Keratinocyte (primary cell): Measurements from ENCODE around the gene INTU.

ENCODE experiments used
- EZH2 ChIP-seq: IDR thresholded peaks from one replicate; pipeline ENCODE4 v1.6.1; 2012; ENCODE audit warnings: inconsistent platforms, mild to moderate bottlenecking, low read length, moderate library complexity
- TF ChIP-seq, protein P1 (sequence below), 3 experiments: IDR thresholded peaks in 1 of 3; conservative IDR thresholded peaks in 1 of 3; optimal IDR thresholded peaks in 1 of 3; 2 replicates in 2 of 3; 3 replicates in 1 of 3; pipeline versions ENCODE3 to v1.5.1; 2011; ENCODE audit warnings: low read length in 3 of 3, mild to moderate bottlenecking in 3 of 3, moderate library complexity in 2 of 3, control low read depth in 1 of 3, inconsistent platforms in 1 of 3; ENCODE audit not compliant: insufficient read depth in 2 of 3; ENCODE audit errors: extremely low read depth in 1 of 3

DNA sequence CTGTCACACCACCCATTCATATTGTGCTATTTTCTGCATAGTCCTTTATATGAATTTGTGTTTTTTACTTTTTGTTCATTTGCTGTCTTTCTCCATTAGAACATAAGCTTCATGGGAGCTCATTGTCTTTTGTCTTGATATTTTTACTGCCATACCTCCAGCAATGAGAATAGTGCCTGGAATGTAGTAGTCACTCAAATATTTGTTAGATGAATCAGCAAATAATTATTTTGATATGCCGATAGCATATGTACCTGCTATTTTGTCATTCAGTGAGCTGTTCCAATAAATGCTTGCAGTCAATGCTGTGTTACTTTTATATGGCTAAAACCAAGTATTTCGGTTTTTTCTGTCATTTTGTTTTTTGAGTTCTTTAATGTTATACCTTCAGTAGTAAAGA lies 53.9 kb downstream of the INTU start:
- TF ChIP-seq, protein P1, sequence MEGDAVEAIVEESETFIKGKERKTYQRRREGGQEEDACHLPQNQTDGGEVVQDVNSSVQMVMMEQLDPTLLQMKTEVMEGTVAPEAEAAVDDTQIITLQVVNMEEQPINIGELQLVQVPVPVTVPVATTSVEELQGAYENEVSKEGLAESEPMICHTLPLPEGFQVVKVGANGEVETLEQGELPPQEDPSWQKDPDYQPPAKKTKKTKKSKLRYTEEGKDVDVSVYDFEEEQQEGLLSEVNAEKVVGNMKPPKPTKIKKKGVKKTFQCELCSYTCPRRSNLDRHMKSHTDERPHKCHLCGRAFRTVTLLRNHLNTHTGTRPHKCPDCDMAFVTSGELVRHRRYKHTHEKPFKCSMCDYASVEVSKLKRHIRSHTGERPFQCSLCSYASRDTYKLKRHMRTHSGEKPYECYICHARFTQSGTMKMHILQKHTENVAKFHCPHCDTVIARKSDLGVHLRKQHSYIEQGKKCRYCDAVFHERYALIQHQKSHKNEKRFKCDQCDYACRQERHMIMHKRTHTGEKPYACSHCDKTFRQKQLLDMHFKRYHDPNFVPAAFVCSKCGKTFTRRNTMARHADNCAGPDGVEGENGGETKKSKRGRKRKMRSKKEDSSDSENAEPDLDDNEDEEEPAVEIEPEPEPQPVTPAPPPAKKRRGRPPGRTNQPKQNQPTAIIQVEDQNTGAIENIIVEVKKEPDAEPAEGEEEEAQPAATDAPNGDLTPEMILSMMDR (optimal IDR thresholded peaks at IDR 0.05 in 1 of 3, IDR thresholded peaks at IDR 0.05 in 1 of 3, conservative IDR thresholded peaks at IDR 0.05 in 1 of 3; ENCODE audit: extremely low read depth in 1 of 3, insufficient read depth in 2 of 3, low read length in 3 of 3) = no peak
- no peak for TF ChIP-seq EZH2
